ENCODE measurements around the gene SLC35F4. TPM values are rescaled to one million over a fixed set of nuclear protein-coding genes. Genes with fewer than 3 reads are reported as not detected.

Gene SLC35F4
- total RNA-seq, 2 experiments from 2014 or later: not detected

GRCh38 chr14:57834001-57834598, 31.8 kb downstream of the SLC35F4 start:
- Mint-ChIP-seq H3K4me3 (no peak overlapping the region), H3K27me3 (no peaks in the 10 kb centered on the region), H3K27ac (no peak overlapping the region), H3K9me3 (no peaks in the 10 kb centered on the region), H3K36me3 (ENCODE audit: low read depth) (no peaks in the 10 kb centered on the region), H3K4me1 (ENCODE audit: low read depth) (no peaks in the 10 kb centered on the region)
- TF ChIP-seq, protein P1, sequence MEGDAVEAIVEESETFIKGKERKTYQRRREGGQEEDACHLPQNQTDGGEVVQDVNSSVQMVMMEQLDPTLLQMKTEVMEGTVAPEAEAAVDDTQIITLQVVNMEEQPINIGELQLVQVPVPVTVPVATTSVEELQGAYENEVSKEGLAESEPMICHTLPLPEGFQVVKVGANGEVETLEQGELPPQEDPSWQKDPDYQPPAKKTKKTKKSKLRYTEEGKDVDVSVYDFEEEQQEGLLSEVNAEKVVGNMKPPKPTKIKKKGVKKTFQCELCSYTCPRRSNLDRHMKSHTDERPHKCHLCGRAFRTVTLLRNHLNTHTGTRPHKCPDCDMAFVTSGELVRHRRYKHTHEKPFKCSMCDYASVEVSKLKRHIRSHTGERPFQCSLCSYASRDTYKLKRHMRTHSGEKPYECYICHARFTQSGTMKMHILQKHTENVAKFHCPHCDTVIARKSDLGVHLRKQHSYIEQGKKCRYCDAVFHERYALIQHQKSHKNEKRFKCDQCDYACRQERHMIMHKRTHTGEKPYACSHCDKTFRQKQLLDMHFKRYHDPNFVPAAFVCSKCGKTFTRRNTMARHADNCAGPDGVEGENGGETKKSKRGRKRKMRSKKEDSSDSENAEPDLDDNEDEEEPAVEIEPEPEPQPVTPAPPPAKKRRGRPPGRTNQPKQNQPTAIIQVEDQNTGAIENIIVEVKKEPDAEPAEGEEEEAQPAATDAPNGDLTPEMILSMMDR (IDR thresholded peaks at IDR 0.05): no peak
- ChIA-PET POLR2A (no interaction called here), CTCF (no interaction called here)
- intact Hi-C loops (cut with DNase I, micrococcal nuclease): no loop called here
- Histone ChIP-seq H3K27me3 (ENCODE audit: control insufficient read depth in 1 of 2, insufficient read depth in 2 of 2, low read length in 2 of 2) (no peaks in the 10 kb centered on the region), H3K27ac (ENCODE audit: low read depth in 1 of 2, low read length in 2 of 2) (no peak overlapping the region), H3K4me1 (ENCODE audit: insufficient read depth, low read length) (no peaks in the 10 kb centered on the region), H3K9me3 (ENCODE audit: control insufficient read depth in 1 of 2, insufficient read depth in 1 of 2, low read length in 2 of 2) (no peaks in the 10 kb centered on the region), H3K4me3 (ENCODE audit: low read length) (no peak overlapping the region), H3K36me3 (ENCODE audit: insufficient read depth, low read length) (no peaks in the 10 kb centered on the region)
- DNase-seq (no peak), ATAC-seq (ENCODE audit: poor library complexity) (no peak)

- Histone ChIP-seq H3K9me3 (ENCODE audit: control insufficient read depth in 1 of 2, insufficient read depth in 1 of 2, low read length in 2 of 2) (no peaks in the 10 kb centered on the region), H3K4me3 (ENCODE audit: low read length) (no peak overlapping the region), H3K36me3 (ENCODE audit: insufficient read depth, low read length) (no peaks in the 10 kb centered on the region), H3K4me1 (ENCODE audit: insufficient read depth, low read length) (no peaks in the 10 kb centered on the region), H3K27me3 (ENCODE audit: control insufficient read depth in 1 of 2, insufficient read depth in 2 of 2, low read length in 2 of 2) (no peaks in the 10 kb centered on the region), H3K27ac (ENCODE audit: low read depth in 1 of 2, low read length in 2 of 2) (no peak overlapping the region)
- intact Hi-C loops (cut with DNase I, micrococcal nuclease): no loop called here
- DNase-seq (no peak), ATAC-seq (ENCODE audit: poor library complexity) (no peak)
- Mint-ChIP-seq H3K9me3 (no peaks in the 10 kb centered on the region), H3K36me3 (ENCODE audit: low read depth) (no peaks in the 10 kb centered on the region), H3K4me3 (no peak overlapping the region), H3K27ac (no peak overlapping the region), H3K4me1 (ENCODE audit: low read depth) (no peaks in the 10 kb centered on the region), H3K27me3 (no peaks in the 10 kb centered on the region)
- TF ChIP-seq, protein P1 (IDR thresholded peaks at IDR 0.05): no peak
- ChIA-PET CTCF (no interaction called here), POLR2A (no interaction called here)
Observed at GRCh38 chr14:57833323-57833722, 32.6 kb downstream of the SLC35F4 start.

- Mint-ChIP-seq H3K27me3 (no peaks in the 10 kb centered on the region), H3K4me3 (no peak overlapping the region), H3K36me3 (ENCODE audit: low read depth) (no peaks in the 10 kb centered on the region), H3K9me3 (no peaks in the 10 kb centered on the region), H3K27ac (no peak overlapping the region), H3K4me1 (ENCODE audit: low read depth) (no peaks in the 10 kb centered on the region)
- intact Hi-C loops (cut with DNase I, micrococcal nuclease): no loop called here
- Histone ChIP-seq H3K4me1 (ENCODE audit: insufficient read depth, low read length) (no peaks in the 10 kb centered on the region), H3K27ac (ENCODE audit: low read depth in 1 of 2, low read length in 2 of 2) (no peak overlapping the region), H3K9me3 (ENCODE audit: control insufficient read depth in 1 of 2, insufficient read depth in 1 of 2, low read length in 2 of 2) (no peaks in the 10 kb centered on the region), H3K27me3 (ENCODE audit: control insufficient read depth in 1 of 2, insufficient read depth in 2 of 2, low read length in 2 of 2) (no peaks in the 10 kb centered on the region), H3K4me3 (ENCODE audit: low read length) (no peak overlapping the region), H3K36me3 (ENCODE audit: insufficient read depth, low read length) (no peaks in the 10 kb centered on the region)
- ChIA-PET CTCF (no interaction called here), POLR2A (no interaction called here)
- DNase-seq (no peak), ATAC-seq (ENCODE audit: poor library complexity) (no peak)
- TF ChIP-seq, protein P1 (IDR thresholded peaks at IDR 0.05): no peak
Observed at GRCh38 chr14:57831981-57832380, 33.9 kb downstream of the SLC35F4 start.
